Epidermal melanocyte (primary cell): Measurements from ENCODE around the gene PRCP.
"Not testable (repeated sequence)": the region's sequence is repeated elsewhere in the genome, so short reads cannot be mapped to it uniquely, and the experiment has no call there.

ENCODE experiments used
- DNase-seq: peaks from one replicate; pipeline ENCODE4 v3.0.0; 2011; ENCODE audit warnings: low spot score; ENCODE audit not compliant: insufficient read length

Gene PRCP

DNA sequence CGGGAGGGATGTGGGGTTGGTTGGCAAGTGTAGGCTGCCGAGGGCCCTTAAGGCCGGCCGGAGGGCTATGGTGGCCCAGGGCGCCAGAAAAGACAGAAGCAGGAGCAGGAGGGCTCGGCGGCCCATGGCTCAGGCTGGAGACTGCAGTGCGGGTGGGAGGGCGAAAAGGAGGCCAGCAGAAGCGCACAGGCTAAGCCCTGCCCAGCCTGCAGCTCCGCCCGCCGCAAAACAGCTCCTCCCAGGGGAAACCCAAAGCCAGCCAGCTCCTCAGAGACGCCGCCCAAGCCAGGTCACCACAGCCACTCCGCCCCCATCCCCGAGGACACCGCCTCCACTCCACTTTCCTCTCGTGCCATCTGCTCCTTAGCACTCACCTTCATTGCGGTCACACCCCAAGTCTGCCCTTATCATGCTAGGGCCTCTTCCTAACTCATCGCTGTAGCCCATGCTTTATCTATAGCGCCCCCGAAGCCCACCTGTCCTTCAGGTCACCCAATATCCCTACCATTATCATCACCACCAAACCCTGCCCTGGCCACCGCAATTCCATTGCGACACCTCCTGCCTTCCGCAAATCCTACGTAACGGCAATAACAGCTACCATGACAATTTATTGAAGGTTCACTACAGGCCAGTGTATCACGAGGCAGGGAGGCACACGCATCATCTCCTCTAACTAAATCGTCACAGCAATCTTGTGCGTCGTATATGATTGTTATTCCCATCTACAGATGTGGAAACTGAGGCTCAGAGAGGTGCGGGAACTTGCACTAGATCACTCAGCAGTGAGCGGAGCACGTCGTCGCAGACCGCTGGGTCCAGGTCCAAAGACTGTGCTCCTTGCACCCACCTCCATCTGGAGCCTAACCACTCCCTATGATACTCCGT is at the start of gene PRCP:
Gene PRCP, minus strand, starts transcription at position 154 of the 888 bp plus-strand sequence. Its CDS starts 28 bp downstream, at position 126.
- DNase-seq: peak; percentile 85

DNA sequence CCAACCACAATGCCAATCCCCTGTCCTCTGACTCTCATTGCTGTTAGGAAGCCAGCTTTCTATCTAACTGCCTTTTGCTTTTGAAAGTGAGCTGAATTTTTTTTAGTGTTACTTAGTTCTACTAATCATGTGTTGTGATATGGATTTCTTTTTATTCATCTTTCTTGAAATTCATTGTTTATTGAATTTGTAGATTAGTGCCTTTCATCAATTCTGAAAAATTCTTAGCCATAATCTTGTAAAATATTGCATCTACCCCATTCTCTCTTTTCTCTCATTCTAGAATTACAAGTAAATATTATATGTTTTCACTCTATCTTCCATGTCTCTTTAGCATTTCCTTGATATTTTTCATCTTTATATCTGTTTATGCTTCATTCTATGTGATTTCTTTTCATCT is 49.1 kb upstream of the PRCP start:
- DNase-seq: no peak

DNA sequence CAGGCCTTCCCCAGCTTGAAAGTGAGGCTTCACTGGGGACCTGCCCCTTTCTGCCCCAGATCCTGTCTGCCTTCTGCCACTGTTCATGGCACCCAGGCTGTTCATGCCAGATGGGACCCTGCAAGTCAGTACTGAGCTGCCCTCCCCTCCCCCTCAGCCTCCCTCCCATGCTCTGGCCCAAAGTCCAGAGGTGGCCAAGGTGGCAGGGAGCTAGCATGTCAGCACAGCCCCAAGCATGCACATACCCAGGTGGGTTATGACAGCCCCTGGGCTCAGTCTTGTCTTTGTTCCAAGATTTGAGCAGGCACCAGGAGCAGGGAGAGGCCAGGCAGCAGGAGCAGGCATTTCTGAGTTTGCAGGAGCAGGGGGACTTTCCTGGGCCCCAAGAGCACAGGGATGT is 45.5 kb upstream of the PRCP start:
- no peak for DNase-seq

DNA sequence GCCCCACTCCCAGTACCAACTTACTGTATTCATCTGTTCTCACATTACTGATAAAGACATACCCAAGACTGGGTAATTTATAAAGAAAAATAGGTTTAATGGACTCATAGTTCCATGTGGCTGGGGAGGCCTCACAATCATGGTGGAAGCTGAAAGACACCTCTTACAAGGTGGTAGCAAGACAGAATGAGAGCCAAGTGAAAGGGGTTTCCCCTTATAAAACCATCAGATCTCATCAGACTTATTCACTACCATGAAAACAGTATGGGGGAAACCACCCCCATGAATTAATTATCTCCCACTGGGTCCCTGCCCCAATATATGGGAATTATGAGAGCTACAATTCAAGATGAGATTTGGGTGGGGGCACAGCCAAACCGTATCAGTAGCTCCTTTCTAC is 44.8 kb upstream of the PRCP start:
- not testable (repeated sequence) for DNase-seq

DNA sequence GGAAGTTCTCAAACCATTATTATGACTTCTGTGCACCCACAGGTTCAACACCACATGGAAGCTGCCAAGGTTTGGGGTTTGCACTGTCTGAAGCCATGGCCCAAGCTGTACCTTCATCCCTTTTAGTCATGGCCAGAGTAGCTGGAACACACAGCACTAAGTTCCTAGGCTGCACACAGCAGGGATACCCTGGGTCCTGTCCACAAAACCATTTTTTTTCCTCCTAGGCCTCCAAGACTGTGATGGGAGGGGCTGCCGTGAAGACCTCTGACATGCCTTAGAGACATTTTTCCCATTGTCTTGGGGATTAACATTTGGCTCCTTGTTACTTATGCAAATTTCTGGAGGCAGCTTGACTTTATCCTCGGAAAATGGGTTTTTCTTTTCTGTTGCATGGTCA is 44.0 kb upstream of the PRCP start:
- no peak for DNase-seq

DNA sequence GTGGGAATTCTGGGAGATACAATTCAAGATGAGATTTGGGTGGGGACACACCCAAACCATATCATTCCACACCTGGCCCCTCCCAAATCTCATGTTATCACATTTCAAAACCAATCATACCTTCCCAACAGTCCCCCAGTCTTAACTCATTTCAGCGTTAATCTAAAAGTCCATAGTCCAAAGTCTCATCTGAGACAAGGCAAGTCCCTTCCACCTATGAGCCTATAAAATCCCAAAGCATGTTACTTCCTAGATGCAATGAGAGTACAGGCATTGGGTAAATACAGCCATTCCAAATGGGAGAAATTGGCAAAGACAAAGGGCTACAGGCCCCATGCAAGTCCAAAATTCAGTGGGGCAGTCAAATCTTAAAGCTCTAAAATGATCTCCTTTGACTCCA is 43.2 kb upstream of the PRCP start:
- DNase-seq: not testable (repeated sequence)

DNA sequence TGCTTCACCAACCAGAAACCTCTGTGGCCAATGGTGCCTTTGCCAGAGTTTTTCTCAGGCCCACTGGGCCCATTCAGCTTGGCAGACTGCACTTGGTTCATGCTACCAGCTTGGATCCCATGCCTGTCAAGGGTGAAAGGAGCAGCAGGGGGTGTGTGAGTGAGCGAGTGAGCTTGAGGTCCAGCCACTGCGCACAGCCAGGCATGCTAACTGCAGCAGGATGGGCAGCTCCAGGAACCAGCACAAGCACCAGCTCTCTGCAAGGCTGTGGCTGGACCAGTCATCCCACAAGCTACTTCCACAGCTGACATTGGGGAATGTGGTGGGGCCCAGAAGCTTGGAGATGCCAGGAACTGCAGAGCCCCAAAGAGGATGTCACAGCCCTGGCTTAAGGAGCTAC is 42.1 kb upstream of the PRCP start:
- no peak for DNase-seq

DNA sequence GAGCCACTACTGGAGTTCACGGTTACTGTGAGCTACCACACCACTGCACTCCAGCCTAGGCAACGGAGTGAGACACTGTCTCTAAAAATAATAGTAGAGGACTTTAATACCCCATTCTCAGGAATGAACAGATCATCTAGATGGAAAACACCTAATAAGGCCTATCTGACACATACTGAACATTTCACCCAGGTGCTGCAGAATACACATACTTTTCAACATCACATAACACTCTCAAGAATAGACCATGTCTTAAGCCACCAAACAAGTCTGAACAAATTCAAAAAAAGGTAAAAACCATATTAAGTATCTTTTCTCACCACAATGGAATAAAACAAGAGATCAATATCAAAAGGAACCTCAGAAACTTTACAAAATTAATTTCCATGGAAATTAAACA is 39.2 kb upstream of the PRCP start:
- DNase-seq: no peak

DNA sequence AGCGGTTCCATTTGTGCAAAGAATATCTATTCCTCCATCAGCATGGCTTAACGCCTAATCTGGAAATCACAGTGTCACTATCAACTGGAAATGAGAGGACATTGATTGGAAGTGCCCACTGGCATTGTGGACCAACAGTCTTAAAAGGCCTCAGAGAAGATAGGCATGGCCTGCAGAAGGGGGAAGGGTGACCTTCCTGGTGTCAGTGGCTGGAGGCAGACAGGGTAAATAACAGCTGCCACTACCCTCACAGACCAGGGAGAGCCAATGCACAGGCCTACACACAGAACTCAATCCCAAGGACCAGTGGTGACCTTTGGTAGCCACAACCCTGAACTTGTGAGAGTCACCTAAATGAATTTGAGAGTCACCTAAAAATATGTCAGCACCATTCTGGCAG is 37.3 kb upstream of the PRCP start:
- DNase-seq: no peak

DNA sequence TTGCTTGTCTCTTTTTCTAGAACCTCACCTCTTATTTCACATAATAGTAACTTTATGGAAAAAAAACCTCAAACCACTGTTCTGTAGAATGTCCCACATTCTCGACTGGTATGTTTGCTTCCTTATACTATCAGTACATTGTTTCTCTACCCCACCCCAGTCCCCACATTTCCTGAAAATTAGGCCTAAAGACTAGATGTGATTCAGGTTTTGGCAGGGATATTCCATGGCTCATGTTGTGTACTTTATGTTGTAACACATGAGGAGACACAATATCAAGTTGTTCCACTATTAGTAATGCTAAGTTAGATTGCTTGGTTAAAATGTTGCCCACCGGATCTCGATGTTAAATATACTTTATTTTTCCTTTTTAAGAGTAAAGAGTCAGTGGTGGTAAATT is 36.0 kb upstream of the PRCP start:
- no peak for DNase-seq

DNA sequence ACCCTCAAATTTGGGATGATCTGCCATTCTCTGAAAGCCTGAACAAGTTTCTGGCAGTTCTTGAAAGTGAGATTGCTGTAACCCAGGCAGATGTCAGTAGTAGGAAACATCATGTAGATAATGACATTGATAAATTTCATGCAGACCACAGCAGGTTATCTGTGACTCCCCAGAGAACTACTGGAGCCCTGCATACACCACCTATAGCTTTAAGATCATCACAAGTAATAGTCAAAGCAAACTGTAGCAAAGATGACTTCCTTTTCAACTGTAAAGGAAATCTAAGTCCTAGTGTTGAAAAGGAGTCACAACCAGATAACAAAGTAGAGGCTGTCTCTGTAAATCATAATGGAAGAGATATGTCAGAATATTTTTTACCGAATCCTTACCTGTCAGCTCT is 32.3 kb upstream of the PRCP start:
- DNase-seq: no peak

DNA sequence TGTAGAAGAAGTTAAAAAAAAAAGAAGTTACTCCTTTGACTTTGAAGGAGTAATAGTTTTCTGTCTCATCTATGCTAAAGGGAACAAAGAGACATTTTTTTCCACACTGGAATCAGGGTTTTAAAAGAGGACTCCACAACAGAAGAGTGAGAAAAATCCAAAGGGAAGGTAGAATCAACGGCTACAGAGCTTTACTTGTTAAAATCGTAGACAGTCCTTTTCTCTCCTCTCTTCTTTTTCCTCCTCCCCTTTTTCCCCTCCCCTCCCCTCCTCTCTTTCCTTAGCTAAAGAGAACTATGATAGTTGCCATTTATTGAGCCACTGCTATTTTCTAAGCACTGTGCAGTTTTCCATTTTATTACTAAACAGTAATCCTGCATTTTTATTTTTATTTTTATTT is 30.5 kb upstream of the PRCP start:
- no peak for DNase-seq

DNA sequence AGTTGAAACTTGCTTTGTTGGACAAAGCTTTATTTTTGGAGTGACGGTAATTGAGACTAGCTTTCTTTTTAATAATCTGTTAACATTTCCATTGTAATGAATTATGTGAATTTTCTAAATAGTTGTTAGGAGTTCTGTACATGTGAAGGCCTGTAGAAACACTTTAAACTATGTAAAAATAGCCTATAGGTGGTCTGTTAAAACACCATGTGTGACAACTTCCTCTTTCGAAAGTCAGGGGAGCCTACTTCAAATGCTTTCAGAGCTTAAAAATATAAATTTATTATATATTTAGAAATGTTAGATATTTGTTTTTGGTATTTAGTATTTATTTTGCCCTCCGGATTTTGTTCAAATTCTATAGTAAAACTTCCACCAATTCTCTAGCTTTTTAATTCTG is 30.0 kb upstream of the PRCP start:
- DNase-seq: no peak

DNA sequence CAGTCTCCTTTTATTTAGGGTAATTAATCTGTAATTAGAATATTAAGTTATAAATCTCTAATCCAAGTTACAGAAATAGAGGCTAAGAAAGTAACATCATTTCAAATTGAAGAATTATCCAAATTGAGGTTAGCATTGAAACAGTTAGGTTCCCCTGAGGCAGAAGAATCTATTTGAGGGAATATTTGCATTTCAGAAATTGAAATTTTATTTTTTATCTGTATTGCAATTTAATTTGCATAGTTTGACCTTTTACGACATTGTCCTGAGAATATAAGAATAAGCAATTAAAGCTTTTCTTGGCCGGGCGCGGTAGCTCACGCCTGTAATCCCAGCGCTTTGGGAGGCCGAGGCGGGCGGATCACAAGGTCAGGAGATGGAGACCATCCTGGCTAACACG is 28.9 kb upstream of the PRCP start:
- DNase-seq: no peak

DNA sequence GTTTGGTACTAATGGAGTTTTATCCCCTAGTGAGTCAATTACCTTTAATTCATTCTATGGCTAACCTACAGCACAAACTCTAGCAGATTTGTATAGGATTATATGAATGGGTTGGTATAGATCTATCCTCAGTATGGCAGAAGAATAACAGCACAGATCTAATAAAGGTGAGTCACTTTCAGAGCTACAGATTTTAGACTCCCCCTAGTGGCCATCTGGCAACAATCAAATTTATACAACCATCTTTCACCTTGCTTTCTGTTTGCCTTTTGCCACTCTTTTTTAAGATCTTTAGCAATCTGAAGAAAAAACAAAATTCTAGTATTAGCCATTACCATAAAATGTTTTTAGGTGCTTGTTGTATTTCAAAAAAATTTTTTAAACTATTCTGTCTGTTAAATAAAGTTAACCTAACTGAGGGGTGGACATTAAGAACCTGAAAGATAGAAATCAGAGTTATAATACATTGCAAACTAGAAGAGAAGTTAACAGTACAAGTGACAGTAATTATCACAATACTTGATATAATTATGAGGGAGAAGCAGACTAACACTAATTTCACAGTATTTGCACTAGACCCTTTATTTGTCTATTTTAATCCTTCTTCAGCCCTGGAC is 27.1 kb upstream of the PRCP start:
- DNase-seq: peak; percentile 30

DNA sequence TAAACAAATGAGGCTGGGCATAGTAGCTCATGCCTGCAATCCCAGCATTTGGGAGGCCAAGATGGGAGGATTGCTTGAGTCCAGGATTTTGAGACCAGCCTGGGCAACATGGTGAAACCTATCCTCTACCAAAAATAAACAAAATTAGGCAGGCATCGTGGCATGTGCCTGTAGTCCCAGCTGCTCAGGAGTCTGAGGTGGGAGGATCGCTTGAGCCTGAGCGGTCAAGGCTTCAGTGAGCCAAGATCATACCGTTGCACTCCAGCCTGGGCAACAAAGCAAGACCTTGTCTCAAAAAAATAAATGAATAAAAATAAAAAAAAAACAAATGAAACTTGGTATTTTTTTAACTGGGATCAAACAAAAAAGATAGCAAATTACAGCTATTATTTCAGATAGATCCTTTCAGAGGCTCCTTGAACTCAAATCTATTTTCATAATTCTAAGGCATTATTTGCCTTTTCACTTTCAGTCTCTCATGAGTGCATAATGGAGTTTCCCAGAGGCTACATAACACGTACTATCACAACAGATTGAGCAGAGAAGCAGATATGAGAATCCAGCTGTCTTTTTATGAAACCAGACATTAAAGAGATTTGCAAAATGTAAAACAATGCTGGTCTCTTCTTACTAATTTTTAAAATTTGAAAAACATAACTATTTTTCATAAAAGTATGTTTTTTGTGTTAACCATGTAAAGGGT is 24.4 kb upstream of the PRCP start:
- no peak for DNase-seq

DNA sequence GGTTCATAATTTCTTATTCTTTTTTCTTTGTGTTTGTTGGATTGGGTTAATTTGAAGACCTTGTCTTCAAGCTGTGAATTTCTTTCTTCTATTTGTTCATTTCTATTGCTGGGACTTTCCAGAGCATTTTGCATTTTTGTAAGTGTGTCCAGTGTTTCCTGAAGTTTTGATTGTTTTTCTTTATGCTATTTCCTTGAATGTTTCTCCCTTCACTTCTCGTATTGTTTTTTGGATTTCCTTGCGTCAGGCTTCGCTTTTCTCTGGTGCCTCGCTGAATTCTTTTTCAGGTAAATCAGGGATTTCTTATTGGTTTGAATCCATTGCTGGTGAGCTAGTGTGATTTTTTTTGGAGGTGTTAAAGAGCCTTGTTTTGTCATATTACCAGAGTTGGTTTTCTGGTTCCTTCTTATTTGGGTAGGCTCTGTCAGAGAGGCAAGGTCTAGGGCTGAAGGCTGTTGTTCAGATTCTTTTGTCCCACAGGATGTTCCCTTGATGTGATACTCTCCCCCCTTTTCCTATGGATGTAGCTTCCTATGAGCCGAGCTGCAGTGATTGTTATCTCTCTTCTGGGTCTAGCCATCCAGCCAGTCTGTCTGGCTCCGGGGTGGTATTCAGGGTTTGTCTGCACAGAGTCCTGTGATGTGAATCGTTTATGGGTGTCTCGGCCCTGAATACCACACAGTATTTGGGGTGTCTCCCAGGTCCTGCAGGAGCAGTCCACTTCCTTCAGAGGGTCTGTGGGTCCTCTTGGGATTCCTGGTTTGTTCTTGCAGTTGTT is 22.4 kb upstream of the PRCP start:
- DNase-seq: not testable (repeated sequence)

DNA sequence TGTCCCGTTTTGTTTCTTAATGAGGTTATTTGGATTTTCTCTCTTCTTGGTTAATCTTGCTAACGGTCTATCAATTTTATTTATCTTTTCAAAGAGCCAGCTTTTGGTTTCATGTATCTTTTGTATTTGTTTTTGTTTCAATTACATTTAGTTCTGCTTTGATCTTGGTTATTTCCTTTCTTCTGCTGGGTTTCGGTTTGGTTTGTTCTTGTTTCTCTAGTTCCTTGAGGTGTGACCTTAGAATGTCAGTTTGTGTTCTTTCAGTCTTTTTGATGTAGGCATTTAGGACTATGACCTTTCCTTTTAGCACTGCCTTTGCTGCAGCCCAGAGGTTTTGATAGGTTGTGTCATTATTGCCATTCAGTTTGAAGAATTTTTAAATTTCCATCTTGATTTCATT is 20.0 kb upstream of the PRCP start:
- DNase-seq: not testable (repeated sequence)

DNA sequence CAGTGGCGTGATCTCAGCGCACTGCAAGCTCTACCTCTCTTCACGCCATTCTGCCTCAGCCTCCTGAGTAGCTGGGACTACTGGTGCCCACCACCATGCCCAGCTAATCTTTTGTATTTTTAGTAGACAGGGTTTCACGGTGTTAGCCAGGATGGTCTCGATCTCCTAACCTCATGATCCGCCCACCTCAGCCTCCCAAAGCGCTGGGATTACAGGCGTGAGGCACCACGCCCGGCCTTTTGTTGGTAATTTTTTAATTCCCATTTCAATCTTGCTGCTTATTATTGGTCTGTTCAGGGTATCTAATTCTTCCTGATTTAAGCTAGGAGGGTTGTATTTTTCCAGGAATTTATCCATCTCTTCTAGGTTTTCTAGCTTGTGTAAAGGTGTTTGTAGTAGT is 19.6 kb upstream of the PRCP start:
- DNase-seq: not testable (repeated sequence)

DNA sequence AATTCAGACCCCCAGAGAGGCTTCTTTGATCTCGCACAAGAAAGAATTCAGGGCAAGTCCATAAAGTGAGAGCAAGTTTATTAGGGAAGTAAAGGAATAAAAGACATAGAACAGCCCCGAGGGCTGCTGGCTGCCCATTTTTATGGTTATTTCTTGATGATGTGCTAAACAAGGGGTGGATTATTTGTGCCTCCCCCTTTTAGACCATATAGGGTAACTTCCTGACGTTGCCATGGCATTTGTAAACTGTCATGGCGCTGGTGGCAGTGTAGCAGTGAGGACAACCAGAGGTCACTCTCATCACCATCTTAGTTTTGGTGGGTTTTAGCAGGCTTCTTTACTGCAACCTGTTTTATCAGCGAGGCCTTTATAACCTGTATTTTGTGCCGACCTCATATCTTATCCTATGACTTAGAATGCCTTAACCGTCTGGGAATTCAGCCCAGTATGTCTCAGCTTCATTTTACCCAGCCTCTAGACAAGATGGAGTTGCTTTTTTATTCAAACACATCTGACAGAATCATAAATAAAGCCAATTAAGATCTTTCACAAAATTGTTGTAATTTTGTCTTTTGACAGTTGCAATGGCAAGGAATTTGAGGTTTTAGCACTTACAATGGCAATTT is 8.9 kb upstream of the PRCP start:
- DNase-seq: no peak

DNA sequence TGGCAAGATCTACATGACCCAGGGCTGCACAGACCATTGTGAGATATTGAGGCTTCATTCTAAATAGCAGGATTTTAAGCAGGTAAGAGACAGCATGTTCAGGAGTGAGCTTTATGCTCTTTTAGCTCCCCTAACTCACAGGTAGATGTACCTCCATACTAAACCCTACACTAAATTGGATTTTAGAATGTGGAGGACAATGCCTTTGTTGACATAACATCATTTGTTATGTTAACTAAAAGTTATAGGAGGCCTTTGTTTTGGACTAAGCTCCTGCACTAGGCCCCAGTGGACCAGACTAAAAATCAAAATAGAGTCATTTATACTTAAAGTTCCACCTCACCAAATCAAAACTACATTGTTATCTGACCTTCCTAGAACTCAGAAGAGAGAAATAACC is 8.1 kb upstream of the PRCP start:
- no peak for DNase-seq
